NCI-H460 (cell line): ENCODE data around the gene GPX8. TPM values are rescaled to one million over a fixed set of nuclear protein-coding genes. Genes with fewer than 3 reads are reported as not detected.

Source experiments
- DNase-seq: peaks from one replicate; pipeline ENCODE4 v3.0.0-alpha.2; 2016; ENCODE audit warnings: low read depth; ENCODE audit errors: extremely low read depth
- small RNA-seq, 2 experiments: library from RNA; depleted of rRNA; stranded (forward); fragments of <200 nt; gene quantifications; one replicate each; pipeline ENCODE3, GENCODE V24; 2014
- total RNA-seq: library from RNA; depleted of rRNA; stranded (reverse); fragments of >200 nt; shearing (Covaris generic); gene quantifications from 2 replicates; pipeline ENCODE4 v1.2.3, GENCODE V29; 2014; rRNA removed

The GPX8 gene
- total RNA-seq, 1 experiment from 2014 or later: 65.0 TPM

DNA sequence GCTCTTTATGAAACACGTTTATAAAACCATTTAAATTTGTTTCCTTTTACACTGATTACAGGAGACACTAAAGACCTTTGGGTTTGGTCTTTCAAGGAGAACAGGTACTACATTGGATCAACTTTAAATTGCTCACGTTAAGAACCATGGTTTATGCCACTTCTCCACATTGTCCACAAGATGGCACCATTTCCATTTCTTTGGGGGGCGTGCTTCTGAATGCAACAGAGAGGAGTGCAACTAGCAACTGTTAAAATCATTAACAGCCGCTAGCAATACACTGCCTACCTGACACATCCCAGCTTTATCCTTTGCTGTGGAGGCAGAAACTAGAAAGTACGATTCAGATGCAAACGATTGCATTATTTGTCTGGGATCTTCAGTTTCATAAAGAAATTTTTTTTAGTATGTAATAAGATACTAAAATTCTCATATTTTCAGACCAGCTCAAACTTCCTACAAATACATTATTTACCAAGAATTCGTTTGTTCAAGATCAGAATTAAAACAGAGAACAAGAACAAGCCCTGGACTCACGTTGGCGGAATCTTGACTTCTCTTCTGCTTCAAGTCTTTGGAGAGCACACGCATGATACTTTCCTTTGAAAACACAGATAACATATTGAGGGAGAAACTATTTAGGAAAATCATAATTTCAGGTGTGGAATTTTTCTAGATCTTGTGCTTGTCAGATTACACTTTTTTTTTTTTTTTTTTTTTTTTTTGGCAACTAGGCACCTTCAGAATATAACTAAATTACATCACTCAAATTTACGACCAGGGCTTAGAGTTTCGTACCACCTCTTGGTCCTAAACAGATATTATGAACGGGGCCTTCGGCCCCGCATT is 12.3 kb downstream of the GPX8 start:
- peak; percentile 91 for DNase-seq

DNA sequence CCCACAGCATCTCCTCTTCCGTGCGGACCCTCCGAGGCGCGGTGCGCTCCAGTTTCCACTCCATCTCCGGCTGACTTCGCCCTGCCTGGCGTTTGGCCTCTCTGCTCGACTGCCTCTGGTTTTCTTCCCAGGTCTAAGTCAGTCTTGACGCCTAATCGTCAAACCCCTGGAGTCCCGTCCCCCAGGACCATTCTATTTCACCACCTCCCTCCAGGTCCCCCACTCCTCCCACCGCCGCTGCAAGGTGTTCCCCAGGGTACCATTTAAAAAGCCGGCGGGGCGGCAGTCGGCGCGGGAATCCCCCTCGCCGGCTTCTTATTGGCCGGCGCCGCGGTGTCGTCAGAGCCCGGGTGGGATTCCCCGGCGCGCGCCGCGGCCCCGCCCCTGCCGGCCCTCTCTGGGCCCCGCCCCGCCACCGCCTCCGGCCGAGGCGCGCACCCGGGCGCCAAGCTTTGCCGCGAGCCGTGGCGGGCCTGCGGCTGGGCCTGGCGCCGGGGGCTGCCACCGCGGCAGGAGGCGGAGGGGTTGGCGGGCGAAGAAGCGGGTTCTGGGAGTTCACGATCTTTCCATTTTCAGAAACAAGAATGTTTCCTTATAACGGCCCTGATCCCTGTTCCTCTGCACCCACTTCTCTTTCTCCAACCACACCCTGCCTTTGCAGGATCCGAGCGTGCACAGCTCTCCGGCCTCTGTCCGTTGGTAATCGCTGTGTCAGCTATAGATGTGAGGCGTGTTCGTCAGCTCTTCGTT is 13.1 kb downstream of the GPX8 start, which contains the start of gene CDC20B:
TSS of gene CDC20B (minus strand) at position 241 of the 750 bp plus-strand sequence. CDS start at position 64, 177 bp downstream.
- peak; percentile 67 for DNase-seq

DNA sequence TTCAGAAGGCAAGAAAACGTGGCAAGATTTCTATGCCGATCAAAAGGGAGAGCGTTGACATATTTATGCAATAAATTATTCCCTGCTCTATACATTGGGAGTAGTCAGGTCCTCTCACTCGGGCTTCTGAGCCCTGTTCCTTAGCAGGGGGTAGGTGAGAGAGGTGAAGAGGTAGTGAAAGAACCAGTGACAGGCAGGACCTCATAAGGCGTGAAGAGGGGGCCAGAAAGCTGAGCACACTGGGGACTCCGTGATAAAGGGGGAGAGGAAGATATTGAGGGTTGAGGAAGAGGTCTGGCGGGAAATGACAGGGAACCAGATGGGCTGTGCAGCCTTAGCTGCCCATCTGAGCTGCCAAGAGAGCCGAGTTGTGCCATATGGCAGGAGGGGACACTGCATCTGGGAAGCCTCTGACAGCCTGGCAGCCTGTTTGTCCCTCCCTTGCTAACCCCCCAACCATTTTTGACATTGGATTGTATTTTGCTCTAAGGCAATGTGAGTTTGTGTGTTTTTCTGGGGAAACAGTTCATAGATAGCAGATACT is 13.8 kb downstream of the GPX8 start:
- no peak for DNase-seq

DNA sequence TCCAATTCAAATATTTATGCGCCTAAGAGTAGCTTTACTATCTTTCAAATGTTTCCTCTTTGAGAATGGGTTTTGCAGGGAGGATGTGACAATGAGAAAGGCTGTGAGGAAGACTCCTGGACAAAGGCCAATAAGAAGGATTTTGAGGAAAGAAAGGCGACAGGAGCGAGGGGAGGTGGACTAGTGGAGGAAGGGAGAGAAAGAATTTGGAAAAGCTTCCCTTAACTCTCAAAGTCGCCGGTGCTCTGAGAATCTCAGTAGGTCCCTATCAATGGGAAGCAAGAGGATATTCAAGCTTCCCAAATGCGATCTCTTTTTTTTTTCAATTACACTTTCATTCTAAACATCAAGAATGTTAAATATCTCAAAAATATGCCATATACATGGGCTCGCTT is 15.8 kb downstream of the GPX8 start:
- DNase-seq: no peak

DNA sequence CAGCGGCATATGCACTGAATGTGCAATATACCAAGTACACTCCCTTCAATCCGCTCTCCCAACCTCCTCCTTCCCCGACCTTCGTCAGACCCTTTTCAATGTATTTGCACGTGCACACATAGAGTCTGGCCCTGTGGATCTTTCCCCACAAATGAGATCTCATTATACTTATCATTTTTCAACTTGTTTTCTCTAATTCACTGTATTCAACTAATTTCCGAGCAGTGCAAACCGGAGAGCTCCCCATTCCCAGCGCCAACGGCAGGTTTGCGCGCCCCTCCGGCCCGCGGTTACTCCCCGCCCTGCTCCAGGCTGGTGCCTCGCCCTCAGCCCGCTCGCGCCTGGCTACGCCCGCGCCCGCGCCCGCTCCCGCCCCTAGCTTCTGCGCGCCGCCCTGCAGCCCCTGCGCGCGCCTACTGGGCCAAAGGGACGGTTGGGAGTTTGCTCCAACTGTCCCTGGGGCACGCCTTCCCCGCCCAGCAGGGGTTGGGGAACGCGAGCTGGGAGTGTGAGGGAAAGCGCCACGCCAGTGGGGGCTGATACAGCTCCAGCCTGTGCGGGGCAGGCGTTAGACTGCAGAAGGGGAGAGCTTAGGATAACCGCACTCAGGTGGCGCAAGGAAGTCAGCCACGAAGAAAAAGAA is 16.3 kb downstream of the GPX8 start:
- DNase-seq: peak; percentile 75

DNA sequence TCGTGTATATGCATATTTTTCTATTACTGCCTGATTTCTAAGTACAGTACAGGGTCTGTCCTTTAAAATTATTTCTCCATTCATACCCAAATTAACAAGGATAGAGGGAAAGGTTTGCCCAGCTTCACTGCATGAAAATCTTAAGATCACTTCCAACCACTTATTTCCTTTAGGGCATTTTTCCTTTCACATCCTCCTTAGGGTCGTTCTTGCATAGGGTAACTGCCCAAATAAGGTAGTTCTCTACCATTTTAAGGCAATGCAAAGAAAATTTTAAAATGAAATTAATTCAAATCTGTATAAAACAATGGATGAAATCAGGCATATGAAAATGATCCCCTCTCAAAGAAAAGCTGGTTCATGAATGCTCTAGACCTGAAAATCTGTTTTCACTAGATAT is 17.1 kb downstream of the GPX8 start:
- no peak for DNase-seq

DNA sequence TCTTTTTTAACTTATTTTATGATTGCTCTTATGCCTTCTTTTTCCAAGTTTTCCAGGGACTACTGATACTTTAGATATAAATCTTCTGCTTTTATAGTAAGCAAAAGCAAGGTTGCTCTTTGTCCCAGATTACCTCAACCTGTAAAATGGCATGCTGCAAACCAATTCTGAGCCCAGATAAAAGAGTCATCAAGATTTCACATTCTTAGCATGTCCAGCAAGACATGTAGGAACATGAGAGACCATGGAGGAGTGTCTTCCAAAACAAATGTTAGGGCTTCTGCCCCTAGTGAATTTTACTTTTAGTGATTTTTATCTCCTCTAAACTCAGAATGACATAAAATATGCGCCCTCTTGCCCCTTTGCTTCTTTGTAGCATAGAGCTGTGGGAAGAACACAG is 20.0 kb downstream of the GPX8 start:
- DNase-seq: no peak

DNA sequence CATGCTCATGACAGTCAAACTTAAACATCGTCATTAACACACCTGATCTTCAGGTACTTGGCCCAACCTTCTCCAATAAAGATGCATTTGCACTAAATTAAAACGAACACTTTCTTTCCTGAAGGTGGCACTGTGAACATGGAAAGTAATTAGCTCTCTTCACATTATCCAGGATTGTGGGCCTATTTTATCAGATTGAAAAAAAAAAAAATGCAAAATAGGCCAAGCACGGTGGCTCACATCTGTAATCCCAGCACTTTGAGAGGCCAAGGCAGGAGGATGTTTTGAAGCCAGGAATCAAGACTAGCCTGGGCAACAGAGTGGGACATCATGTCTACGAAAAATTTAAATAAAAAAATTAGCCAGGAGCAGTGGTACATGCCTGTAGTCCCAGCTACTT is 27.4 kb downstream of the GPX8 start:
- peak; percentile 30 for DNase-seq

DNA sequence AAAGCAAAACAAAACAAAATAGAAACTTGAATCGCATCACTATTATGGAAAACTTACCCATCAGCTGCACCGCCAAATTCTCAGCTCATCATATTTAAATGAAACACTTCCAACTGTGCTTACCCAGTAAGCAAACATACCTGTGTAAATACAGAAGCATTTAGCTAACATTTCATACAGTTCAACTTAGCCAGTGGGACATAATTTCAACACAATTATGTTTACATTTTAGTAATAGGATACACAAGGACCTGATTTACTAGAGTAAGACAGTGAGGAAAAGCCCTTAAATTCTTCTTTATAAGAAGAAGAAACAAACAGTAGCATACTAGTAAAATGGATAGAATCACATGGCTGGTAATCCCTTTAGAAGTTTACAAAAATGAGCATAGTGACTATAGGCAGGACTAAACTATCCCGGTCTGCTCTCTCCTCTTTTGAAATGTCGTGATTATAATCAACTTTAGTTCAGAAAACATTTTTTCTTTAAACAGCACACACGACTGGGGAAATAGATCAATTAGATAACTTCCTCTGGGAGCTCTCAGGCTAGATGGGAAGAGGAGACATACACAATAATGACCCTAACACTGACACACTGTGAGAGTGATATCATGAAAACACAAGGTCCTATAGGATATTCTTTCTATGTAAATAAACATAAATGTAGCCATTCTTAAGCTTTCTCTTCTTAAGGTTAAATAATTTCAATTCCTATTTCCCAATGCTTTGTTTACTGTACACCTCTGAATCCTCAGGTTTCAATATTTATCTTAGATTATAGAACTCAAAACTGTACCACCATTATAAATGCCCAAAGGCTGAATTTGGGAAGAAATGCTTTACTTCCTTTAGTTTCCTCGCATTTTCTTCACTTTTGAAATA is 28.9 kb downstream of the GPX8 start:
- DNase-seq: no peak

DNA sequence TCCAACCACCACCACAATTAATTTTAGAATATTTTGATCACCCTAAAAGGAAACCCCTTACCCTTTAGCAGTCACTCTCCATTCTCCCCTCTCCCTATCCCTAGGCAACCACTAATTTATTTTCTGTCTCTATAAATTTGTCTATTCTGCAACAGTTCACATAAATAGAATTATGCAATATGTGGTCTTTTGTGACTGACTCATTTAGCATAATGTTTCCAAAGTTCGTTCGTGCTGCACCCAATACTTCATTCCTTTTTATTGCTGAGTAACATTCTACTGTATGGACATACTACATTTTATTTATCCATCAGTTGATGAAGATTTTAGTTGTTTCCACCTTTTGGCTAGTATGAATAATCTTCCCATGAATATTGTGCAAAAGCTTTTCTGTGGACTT is 31.2 kb downstream of the GPX8 start:
- no peak for DNase-seq

DNA sequence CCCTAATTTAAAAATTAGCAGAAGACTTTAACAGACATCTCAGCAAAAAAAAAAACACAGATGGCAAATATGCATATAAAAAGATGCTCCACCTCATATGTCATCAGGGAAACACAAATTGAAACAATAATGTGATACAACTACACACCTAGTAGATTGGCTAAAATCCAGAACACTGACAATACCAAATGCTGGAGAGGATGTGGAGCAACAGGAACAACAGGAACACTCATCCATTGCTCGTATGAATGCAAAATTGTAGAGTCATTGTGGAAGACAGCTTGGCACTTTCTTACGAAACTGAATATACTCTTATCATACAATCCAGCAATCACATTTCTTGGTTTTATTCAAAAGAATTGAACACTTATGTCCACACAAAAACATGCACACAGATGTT is 45.0 kb downstream of the GPX8 start:
- DNase-seq: no peak

DNA sequence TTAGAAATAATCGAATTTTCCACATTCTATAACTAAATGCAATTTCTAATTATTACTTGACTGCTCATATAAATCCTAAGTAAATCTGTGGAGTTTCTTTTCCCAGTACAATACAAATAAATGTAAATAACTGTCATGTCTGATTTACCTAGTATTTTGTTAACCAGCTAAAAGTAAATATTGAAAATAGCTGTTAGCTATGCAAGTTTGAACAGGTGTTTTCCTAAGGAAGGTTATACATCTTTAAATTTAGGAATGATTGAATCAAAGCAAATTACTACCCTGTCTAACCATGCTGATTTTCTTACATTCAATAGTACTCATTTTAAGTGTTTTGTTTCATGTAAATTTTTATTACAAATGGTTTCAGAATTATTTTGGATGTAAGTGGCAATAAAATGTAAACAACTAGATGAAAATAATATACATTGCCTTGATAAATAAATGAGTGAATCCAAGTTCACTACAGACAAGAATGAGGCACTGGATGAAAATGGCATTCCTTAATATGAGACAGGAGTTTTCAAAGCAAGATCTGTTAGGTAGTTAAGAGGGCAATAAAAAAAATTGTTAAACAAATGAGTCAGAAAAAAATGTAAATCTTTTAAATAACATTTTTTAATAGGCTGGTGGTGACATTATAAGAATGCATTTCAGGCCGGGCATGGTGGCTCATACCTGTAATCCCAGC is 51.4 kb downstream of the GPX8 start:
- no peak for DNase-seq

Small RNA genes within 50 kb of the gene (small RNA-seq; reads per million reads assigned to genes)
- gene MIR449A (0.02 to 0.82 reads per million in 2 experiments), gene MIR449B (0 to 0.18 reads per million in 2 experiments), gene MIR449C (0.10 to 1.5 reads per million in 2 experiments)

Other genes with a start within 250 kb of the GPX8 start
- gene ESM1, start 174.6 kb upstream of the GPX8 start, total RNA-seq: 22.7 and 25.6 TPM in 2 replicates
- not detected in 2 replicates for gene GZMK, start 135.9 kb upstream of the GPX8 start, total RNA-seq
- gene GZMA, start 57.5 kb upstream of the GPX8 start, total RNA-seq: not detected in 2 replicates
- gene CDC20B, start 13.0 kb downstream of the GPX8 start, total RNA-seq: not detected in 2 replicates
- 3.1 and 3.6 TPM in 2 replicates for gene MCIDAS, start 67.1 kb downstream of the GPX8 start, total RNA-seq
- 8.0 and 8.5 TPM in 2 replicates for gene CCNO, start 73.4 kb downstream of the GPX8 start, total RNA-seq
- 30.7 and 35.8 TPM in 2 replicates for gene DHX29, start 147.5 kb downstream of the GPX8 start, total RNA-seq
- 107 and 128 TPM in 2 replicates for gene MTREX, start 147.8 kb downstream of the GPX8 start, total RNA-seq